GM18867 (cell line): ENCODE data around the gene SETD2.
"Not testable (repeated sequence)": the region's sequence is repeated elsewhere in the genome, so short reads cannot be mapped to it uniquely, and the experiment has no call there.

ENCODE experiments used
- ATAC-seq: cut with Tn5 transposase; IDR thresholded peaks from one replicate; pipeline ENCODE4 v1.9.1; 2021; ENCODE audit warnings: mild to moderate bottlenecking, moderate library complexity; ENCODE audit not compliant: unreplicated experiment

Gene SETD2

GRCh38 chr3:47149339-47149933 lies 14.5 kb downstream of the SETD2 start:
- no peak for ATAC-seq

GRCh38 chr3:47145272-47145671 lies 18.6 kb downstream of the SETD2 start:
- no peak for ATAC-seq

- ATAC-seq, result no peak
Measured at GRCh38 chr3:47143068-47143467, 20.8 kb downstream of the SETD2 start.

DNA sequence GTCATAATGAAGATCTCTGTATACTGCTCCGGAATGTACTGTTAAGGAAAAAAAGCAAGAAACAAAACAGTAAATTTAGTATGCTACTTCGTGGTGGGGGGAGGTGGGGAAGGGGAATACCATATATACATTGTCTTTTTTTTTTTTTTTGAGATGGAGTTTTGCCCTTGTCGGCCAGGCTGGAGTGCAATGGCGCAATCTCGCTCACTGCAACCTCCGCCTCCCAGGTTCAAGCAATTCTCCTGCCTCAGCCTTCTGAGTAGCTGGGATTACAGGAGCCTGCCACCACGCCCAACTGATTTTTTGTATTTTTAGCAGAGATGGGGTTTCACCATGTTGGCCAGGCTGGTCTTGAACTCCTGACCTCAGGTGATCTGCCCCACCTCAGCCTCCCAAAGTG lies 21.4 kb downstream of the SETD2 start:
- ATAC-seq, result not testable (repeated sequence)

GRCh38 chr3:47140973-47141461 lies 22.9 kb downstream of the SETD2 start:
- peak; percentile 90 for ATAC-seq

GRCh38 chr3:47140553-47140952 lies 23.4 kb downstream of the SETD2 start:
- not testable (repeated sequence) for ATAC-seq

DNA sequence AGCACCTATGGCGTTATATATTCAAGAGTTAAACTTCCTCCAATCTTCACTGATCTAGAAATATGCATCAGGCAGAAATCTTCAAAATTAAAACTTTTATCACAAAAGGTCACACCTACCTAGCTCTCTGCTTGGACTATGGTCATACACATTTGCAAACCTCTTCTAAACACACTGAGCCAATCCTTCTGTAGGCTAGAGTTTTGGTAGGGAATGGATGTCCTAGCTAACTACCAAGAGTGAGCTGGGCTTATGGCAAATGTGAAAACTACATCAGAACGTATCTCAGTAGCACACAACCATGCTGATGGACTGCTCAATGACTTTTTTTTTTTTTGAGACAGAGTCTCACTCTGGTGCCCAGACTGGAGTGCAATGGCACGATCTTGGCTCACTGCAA lies 29.6 kb downstream of the SETD2 start:
- ATAC-seq, result no peak

DNA sequence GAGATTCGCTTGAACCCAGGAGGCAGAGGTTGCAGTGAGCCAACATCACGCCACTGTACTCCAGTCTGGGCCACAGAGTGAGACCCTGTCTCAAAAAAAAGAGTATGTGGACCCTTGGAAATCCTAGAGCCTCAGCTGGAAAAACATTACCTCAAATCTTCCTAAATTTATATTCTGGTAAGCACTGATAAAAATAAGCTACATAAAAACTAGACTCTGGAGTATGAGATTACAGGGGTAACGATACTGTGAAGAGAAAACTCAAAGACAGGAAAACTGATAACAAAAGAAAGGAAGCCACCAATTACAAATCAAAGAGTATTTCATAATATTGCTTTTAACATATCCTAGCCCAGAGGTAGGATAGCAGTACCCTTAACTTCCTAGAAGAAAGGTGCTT lies 30.3 kb downstream of the SETD2 start:
- no peak for ATAC-seq

GRCh38 chr3:47130557-47130956 lies 33.4 kb downstream of the SETD2 start:
- ATAC-seq, result no peak

DNA sequence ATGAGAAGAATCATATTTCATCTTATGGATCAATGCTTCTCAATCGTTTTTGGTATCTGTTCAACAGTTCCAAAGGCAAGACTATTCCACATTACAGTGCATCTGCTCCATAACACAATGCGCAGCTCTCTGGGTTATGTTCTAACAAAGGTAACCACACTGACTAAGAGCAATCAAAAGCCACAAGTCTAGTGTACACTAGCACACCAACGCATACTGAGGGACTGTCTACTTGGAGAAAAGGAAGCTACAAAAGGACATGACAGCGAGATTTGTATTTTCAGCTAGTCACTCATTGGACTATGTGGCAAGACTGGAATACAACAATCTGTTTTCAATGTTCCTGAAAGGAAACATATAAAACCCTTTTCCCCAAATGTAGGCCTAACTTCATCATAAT lies 35.8 kb downstream of the SETD2 start:
- no peak for ATAC-seq

- ATAC-seq, result no peak
Measured at GRCh38 chr3:47123857-47124256, 40.1 kb downstream of the SETD2 start.

GRCh38 chr3:47121409-47121808 lies 42.5 kb downstream of the SETD2 start:
- no peak for ATAC-seq

DNA sequence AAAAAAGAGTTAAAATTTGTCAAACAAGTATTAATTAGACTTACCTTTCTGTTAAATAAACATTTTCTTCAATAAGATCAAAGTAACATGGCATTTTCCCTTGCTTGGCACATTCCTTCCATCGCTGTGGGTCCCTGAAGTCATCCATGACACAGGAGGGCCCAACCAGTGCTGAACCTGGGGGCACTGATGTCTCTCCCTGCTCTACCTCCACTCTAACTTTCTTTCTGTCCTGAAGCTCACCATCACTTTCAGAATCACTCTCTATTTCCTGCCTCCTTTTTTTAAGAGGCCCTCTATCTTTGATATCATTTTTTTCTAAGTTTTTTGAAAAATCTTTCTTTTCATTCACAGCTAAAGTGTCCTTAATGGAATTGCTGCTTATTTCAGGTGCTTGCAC lies 43.8 kb downstream of the SETD2 start:
- no peak for ATAC-seq

GRCh38 chr3:47119387-47119786 lies 44.5 kb downstream of the SETD2 start:
- ATAC-seq, result not testable (repeated sequence)

- no peak for ATAC-seq
Measured at GRCh38 chr3:47117807-47118364, 46.0 kb downstream of the SETD2 start.

GRCh38 chr3:47115524-47115923 lies 48.4 kb downstream of the SETD2 start:
- not testable (repeated sequence) for ATAC-seq

- ATAC-seq, result no peak
Measured at GRCh38 chr3:47113669-47114365, 50.1 kb downstream of the SETD2 start.

- ATAC-seq, result no peak
Measured at GRCh38 chr3:47112997-47113396, 50.9 kb downstream of the SETD2 start.

GRCh38 chr3:47109393-47109792 lies 54.5 kb downstream of the SETD2 start:
- ATAC-seq, result no peak

DNA sequence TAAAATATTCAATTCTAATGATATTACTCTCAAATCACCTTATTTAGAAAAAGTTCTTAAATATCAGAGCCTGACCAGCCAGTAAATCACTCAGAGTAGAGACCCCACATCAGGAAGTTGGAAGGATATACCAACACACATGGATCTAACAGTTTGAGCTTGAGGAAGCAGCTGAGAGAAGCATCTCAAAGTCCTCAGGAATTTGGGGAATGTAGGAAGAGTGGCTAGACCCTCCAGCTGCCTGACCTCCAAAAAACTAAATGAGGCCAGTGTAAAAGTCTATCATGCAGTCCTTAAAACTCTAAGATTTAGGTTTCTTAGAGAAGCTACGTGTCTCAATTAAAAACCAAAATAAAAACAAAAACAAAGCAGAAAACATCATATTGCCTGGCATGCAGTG lies 55.4 kb downstream of the SETD2 start:
- ATAC-seq, result no peak

DNA sequence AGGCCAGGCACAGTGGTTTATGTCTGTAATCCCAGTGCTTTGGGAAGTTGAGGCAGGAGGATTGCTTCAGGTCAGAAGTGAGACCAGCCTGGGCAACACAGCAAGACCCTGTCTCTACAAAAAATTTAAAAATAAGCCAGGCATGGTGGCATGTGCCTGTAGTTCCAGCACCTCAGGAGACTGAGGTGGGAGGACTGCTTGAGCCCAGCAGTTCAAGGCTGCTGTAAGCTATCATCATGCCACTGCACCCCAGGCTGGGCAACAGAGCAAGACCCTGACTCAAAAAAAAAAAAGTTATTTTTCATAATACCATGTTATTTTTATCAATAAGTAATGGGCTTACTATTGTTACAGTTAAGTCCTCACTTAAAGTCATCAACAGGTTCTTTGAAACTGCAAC lies 59.7 kb downstream of the SETD2 start:
- no peak for ATAC-seq

DNA sequence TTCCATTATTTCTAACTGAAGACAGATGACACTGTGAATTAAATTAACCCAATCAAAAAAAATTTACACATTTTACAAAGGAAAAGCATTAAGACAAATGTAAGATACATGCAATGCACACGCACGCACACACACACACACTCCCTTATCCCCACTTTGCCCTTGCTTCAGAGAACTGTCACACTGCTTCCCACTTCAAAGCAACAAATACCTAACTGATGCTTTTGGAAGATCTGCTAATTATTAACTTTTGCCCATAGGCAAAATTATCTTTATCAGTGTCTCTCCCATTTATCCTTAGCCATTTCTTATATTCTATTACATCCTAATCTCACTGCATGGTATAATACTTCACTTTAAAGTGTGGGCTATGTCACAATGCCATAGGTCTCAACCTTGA lies 60.3 kb downstream of the SETD2 start:
- ATAC-seq, result no peak
